Liver (tissue), 9 donors: ENCODE measurements around the gene ARHGAP4. TPM values are rescaled to one million over a fixed set of nuclear protein-coding genes. Genes with fewer than 3 reads are reported as not detected.

Source experiments
- DNase-seq: peaks from one replicate; pipeline ENCODE4 v3.0.0-alpha.2; 2017; ENCODE audit warnings: low spot score
- H3K27ac ChIP-seq, 2 donors: one replicate each; pipeline ENCODE4 v1.7.0; 2013; ENCODE audit warnings: inconsistent platforms in 2 of 2, low read length in 2 of 2, control low read depth in 1 of 2, low read depth in 1 of 2, mild to moderate bottlenecking in 1 of 2
- H3K27me3 ChIP-seq, 4 donors: one replicate each; pipeline versions ENCODE4 v1.6.1 to v1.7.0; 2013; ENCODE audit warnings: low read length in 3 of 4, inconsistent platforms in 1 of 4, mild to moderate bottlenecking in 1 of 4, moderate library complexity in 1 of 4; ENCODE audit not compliant: control insufficient read depth in 4 of 4, insufficient read depth in 4 of 4
- H3K36me3 ChIP-seq, 4 donors: one replicate each; pipeline versions ENCODE4 v1.6.1 to v1.7.0; 2013; ENCODE audit warnings: low read length in 3 of 4, mild to moderate bottlenecking in 3 of 4, low read depth in 1 of 4, moderate library complexity in 1 of 4; ENCODE audit not compliant: control insufficient read depth in 4 of 4, insufficient read depth in 3 of 4
- H3K4me1 ChIP-seq, 4 donors: one replicate each; pipeline versions ENCODE4 v1.6.1 to v1.7.0; 2013; ENCODE audit warnings: low read length in 3 of 4, mild to moderate bottlenecking in 3 of 4, moderate library complexity in 1 of 4; ENCODE audit not compliant: control insufficient read depth in 4 of 4, insufficient read depth in 4 of 4
- H3K4me3 ChIP-seq, 3 donors: one replicate each; pipeline versions ENCODE4 v1.6.1 to v1.7.0; 2013; ENCODE audit warnings: low read length in 3 of 3, control low read depth in 1 of 3, low read depth in 1 of 3, mild to moderate bottlenecking in 1 of 3
- H3K9ac ChIP-seq, 2 donors: one replicate each; pipeline ENCODE4 v1.7.0; 2013; ENCODE audit warnings: low read length in 2 of 2, mild to moderate bottlenecking in 2 of 2, moderate library complexity in 2 of 2, control low read depth in 1 of 2, low read depth in 1 of 2
- H3K9me3 ChIP-seq, 4 donors: one replicate each; pipeline versions ENCODE4 v1.6.1 to v1.7.0; 2013; ENCODE audit warnings: low read length in 3 of 4; ENCODE audit not compliant: control insufficient read depth in 4 of 4
- FOXA2 ChIP-seq: IDR thresholded peaks from 2 replicates; pipeline ENCODE4 v1.6.1; 2016; ENCODE audit warnings: antibody characterized with exemption
- GABPA ChIP-seq, 2 donors: IDR thresholded peaks in 1 of 2; conservative IDR thresholded peaks in 1 of 2; 2 replicates each; pipeline ENCODE4 v1.6.1; 2016; ENCODE audit warnings: antibody characterized with exemption in 2 of 2, mild to moderate bottlenecking in 1 of 2, moderate library complexity in 1 of 2
- HNF4A ChIP-seq, 2 donors: conservative IDR thresholded peaks; 2 replicates each; pipeline ENCODE4 v1.6.1; 2016; ENCODE audit warnings: antibody characterized with exemption in 2 of 2, mild to moderate bottlenecking in 2 of 2
- NR2F2 ChIP-seq: IDR thresholded peaks from 2 replicates; pipeline ENCODE4 v1.6.1; 2016; ENCODE audit warnings: antibody characterized with exemption
- RAD21 ChIP-seq, 2 donors: IDR thresholded peaks; 2 replicates each; pipeline ENCODE4 v1.6.1; 2016; ENCODE audit warnings: antibody characterized with exemption in 2 of 2, mild to moderate bottlenecking in 2 of 2
- RXRA ChIP-seq, 2 donors: IDR thresholded peaks; 2 replicates each; pipeline ENCODE4 v1.6.1; 2017 to 2018; ENCODE audit warnings: antibody characterized with exemption in 2 of 2, mild to moderate bottlenecking in 1 of 2
- SP1 ChIP-seq: IDR thresholded peaks from 2 replicates; pipeline ENCODE4 v1.6.1; 2018; ENCODE audit warnings: antibody characterized with exemption, mild to moderate bottlenecking
- TAF1 ChIP-seq: conservative IDR thresholded peaks from 2 replicates; pipeline ENCODE4 v1.6.1; 2016; ENCODE audit warnings: antibody characterized with exemption, mild to moderate bottlenecking
- YY1 ChIP-seq: IDR thresholded peaks from 2 replicates; pipeline ENCODE4 v1.6.1; 2016; ENCODE audit warnings: antibody characterized with exemption, mild to moderate bottlenecking
- WGBS: extraction: QIAGEN DNeasy Blood & Tissue Kit; methylation state at CpG from one replicate; pipeline ENCODE4 v1.1.7; 2013; 5-methylcytosine and 5-hydroxymethylcytosine counted together
- polyA plus RNA-seq, 2 donors: library from polyadenylated mRNA; stranded (reverse) in 1 of 2; unstranded in 1 of 2; fragments of 200-250 nt in 1 of 2; fragments of >200 nt in 1 of 2; fragmentation: Nextera tagmentation in 1 of 2; extraction: Ambion mirVana in 1 of 2; gene quantifications; one replicate each; pipeline versions ENCODE4 v1.2.1 to v1.2.3, GENCODE V29; 2013 to 2015
- total RNA-seq, 2 donors: library from RNA; depleted of rRNA; stranded (reverse); fragments of >200 nt; gene quantifications; one replicate each; pipeline ENCODE4 v1.2.3, GENCODE V29; 2014
- TF ChIP-seq, protein P1 (sequence below): IDR thresholded peaks from 2 replicates; pipeline ENCODE4 v1.6.1; 2016; ENCODE audit warnings: antibody characterized with exemption
- TF ChIP-seq, protein P2 (sequence below): IDR thresholded peaks from 2 replicates; pipeline ENCODE4 v1.6.1; 2016; ENCODE audit warnings: antibody characterized with exemption
- TF ChIP-seq, protein P3 (sequence below): IDR thresholded peaks from 2 replicates; pipeline ENCODE4 v1.6.1; 2016; ENCODE audit warnings: antibody characterized with exemption
- TF ChIP-seq, protein P4 (sequence below): fragments of 150-350 bp; IDR thresholded peaks from 2 replicates; pipeline ENCODE4 v1.5.1; 2017; ENCODE audit warnings: improper control_type of control experiment, low read depth, low read length; ENCODE audit not compliant: missing input control
- TF ChIP-seq, protein P5 (sequence below): IDR thresholded peaks from 2 replicates; pipeline ENCODE4 v1.6.1; 2016; ENCODE audit warnings: antibody characterized with exemption, mild to moderate bottlenecking
- donor health status: healthy.
- donor health status: healthy.
- donor health status: healthy.
- donor health status: healthy.
- donor health status: healthy.

ARHGAP4 gene
- total and polyA plus RNA-seq, 4 donors, result 3.3 to 28.1 (median 10.2) TPM

DNA sequence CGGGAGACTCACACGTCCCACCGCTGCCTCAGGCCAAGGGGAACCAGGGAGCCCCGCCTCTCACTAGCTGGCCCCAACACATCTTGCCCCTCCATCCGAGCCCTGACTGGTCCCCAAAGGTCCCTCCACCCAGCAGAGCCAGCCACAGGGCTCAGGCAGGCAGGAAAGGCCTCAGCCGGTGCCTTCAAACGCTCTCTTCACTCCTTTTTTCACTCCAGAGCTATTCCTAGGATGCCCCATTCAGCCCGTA lies 1.5 kb upstream of the ARHGAP4 start:
- H3K4me1 ChIP-seq, result peaks cover 7 to 34% (median 24%) of the 10 kb centered on the region in 4 donors
- TF ChIP-seq NR2F2 (no peak), FOXA2 (no peak), RXRA (IDR thresholded peaks at IDR 0.05) (no peak), YY1 (no peak), TAF1 (no peak), SP1 (no peak), GABPA (IDR thresholded peaks at IDR 0.05 in 1 of 2, conservative IDR thresholded peaks at IDR 0.05 in 1 of 2) (no peak), HNF4A (conservative IDR thresholded peaks at IDR 0.05) (no peak), RAD21 (IDR thresholded peaks at IDR 0.05) (no peak)
- TF ChIP-seq, protein P1, sequence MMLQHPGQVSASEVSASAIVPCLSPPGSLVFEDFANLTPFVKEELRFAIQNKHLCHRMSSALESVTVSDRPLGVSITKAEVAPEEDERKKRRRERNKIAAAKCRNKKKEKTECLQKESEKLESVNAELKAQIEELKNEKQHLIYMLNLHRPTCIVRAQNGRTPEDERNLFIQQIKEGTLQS, result no peak
- TF ChIP-seq, protein P2, sequence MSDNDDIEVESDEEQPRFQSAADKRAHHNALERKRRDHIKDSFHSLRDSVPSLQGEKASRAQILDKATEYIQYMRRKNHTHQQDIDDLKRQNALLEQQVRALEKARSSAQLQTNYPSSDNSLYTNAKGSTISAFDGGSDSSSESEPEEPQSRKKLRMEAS, result no peak
- TF ChIP-seq, protein P3, sequence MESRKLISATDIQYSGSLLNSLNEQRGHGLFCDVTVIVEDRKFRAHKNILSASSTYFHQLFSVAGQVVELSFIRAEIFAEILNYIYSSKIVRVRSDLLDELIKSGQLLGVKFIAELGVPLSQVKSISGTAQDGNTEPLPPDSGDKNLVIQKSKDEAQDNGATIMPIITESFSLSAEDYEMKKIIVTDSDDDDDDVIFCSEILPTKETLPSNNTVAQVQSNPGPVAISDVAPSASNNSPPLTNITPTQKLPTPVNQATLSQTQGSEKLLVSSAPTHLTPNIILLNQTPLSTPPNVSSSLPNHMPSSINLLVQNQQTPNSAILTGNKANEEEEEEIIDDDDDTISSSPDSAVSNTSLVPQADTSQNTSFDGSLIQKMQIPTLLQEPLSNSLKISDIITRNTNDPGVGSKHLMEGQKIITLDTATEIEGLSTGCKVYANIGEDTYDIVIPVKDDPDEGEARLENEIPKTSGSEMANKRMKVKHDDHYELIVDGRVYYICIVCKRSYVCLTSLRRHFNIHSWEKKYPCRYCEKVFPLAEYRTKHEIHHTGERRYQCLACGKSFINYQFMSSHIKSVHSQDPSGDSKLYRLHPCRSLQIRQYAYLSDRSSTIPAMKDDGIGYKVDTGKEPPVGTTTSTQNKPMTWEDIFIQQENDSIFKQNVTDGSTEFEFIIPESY, result no peak
- TF ChIP-seq, protein P4, sequence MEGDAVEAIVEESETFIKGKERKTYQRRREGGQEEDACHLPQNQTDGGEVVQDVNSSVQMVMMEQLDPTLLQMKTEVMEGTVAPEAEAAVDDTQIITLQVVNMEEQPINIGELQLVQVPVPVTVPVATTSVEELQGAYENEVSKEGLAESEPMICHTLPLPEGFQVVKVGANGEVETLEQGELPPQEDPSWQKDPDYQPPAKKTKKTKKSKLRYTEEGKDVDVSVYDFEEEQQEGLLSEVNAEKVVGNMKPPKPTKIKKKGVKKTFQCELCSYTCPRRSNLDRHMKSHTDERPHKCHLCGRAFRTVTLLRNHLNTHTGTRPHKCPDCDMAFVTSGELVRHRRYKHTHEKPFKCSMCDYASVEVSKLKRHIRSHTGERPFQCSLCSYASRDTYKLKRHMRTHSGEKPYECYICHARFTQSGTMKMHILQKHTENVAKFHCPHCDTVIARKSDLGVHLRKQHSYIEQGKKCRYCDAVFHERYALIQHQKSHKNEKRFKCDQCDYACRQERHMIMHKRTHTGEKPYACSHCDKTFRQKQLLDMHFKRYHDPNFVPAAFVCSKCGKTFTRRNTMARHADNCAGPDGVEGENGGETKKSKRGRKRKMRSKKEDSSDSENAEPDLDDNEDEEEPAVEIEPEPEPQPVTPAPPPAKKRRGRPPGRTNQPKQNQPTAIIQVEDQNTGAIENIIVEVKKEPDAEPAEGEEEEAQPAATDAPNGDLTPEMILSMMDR, result no peak
- TF ChIP-seq, protein P5, sequence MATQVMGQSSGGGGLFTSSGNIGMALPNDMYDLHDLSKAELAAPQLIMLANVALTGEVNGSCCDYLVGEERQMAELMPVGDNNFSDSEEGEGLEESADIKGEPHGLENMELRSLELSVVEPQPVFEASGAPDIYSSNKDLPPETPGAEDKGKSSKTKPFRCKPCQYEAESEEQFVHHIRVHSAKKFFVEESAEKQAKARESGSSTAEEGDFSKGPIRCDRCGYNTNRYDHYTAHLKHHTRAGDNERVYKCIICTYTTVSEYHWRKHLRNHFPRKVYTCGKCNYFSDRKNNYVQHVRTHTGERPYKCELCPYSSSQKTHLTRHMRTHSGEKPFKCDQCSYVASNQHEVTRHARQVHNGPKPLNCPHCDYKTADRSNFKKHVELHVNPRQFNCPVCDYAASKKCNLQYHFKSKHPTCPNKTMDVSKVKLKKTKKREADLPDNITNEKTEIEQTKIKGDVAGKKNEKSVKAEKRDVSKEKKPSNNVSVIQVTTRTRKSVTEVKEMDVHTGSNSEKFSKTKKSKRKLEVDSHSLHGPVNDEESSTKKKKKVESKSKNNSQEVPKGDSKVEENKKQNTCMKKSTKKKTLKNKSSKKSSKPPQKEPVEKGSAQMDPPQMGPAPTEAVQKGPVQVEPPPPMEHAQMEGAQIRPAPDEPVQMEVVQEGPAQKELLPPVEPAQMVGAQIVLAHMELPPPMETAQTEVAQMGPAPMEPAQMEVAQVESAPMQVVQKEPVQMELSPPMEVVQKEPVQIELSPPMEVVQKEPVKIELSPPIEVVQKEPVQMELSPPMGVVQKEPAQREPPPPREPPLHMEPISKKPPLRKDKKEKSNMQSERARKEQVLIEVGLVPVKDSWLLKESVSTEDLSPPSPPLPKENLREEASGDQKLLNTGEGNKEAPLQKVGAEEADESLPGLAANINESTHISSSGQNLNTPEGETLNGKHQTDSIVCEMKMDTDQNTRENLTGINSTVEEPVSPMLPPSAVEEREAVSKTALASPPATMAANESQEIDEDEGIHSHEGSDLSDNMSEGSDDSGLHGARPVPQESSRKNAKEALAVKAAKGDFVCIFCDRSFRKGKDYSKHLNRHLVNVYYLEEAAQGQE, result no peak
- no peaks in the 10 kb centered on the region for H3K27me3 ChIP-seq
- H3K36me3 ChIP-seq, result peaks cover 0 to 15% (median 1%) of the 10 kb centered on the region in 4 donors
- peak overlapping the region; percentile 61 to 83 (median 65) for H3K4me3 ChIP-seq
- no peaks in the 10 kb centered on the region for H3K9me3 ChIP-seq
- whole genome bisulfite sequencing, result 1% methylated on average over 8 of the region's 8 CpGs
- peak overlapping the region; percentile 92 to 95 for H3K27ac ChIP-seq
- no peak for DNase-seq
- peak overlapping the region; percentile 42 to 79 for H3K9ac ChIP-seq
